NCI-H1694 (cell line): ENCODE data around the gene LONRF2.

Source experiments
- DNase-seq: peaks from one replicate; lab custom pipeline; 2025; lab: John Stamatoyannopoulos, UW

The LONRF2 gene

GRCh38 chr2:100235581-100235980 is 86.7 kb downstream of the LONRF2 start:
- DNase-seq, result no peak

GRCh38 chr2:100235098-100235497 is 87.2 kb downstream of the LONRF2 start:
- no peak for DNase-seq

- no peak for DNase-seq
Observed at GRCh38 chr2:100234141-100234540, 88.2 kb downstream of the LONRF2 start.

GRCh38 chr2:100233061-100233460 is 89.2 kb downstream of the LONRF2 start:
- DNase-seq, result no peak

- DNase-seq, result no peak
Observed at GRCh38 chr2:100230754-100231153, 91.5 kb downstream of the LONRF2 start.

- no peak for DNase-seq
Observed at GRCh38 chr2:100228967-100229366, 93.3 kb downstream of the LONRF2 start.

- DNase-seq, result no peak
Observed at GRCh38 chr2:100228415-100228814, 93.9 kb downstream of the LONRF2 start.

GRCh38 chr2:100224988-100225710 is 97.2 kb downstream of the LONRF2 start:
- DNase-seq, result no peak

- DNase-seq, result no peak
Observed at GRCh38 chr2:100223502-100223901, 98.8 kb downstream of the LONRF2 start.
